Stimulated activated CD8-positive, alpha-beta memory T cell treated with anti-CD3 and anti-CD28 coated beads, Interleukin-7, amount 100 ng/mL, for 24 hours (primary cell): ENCODE results near the gene DICER1.
A peak's percentile ranks its signal among the peaks of the same experiment; 100 is the strongest.
"Not testable (repeated sequence)": the region's sequence is repeated elsewhere in the genome, so short reads cannot be mapped to it uniquely, and the experiment has no call there.

Experiments used
- DNase-seq: peaks from one replicate; pipeline ENCODE4 v3.0.0-alpha.2; 2020; ENCODE audit warnings: low read depth

Gene DICER1, protein sequence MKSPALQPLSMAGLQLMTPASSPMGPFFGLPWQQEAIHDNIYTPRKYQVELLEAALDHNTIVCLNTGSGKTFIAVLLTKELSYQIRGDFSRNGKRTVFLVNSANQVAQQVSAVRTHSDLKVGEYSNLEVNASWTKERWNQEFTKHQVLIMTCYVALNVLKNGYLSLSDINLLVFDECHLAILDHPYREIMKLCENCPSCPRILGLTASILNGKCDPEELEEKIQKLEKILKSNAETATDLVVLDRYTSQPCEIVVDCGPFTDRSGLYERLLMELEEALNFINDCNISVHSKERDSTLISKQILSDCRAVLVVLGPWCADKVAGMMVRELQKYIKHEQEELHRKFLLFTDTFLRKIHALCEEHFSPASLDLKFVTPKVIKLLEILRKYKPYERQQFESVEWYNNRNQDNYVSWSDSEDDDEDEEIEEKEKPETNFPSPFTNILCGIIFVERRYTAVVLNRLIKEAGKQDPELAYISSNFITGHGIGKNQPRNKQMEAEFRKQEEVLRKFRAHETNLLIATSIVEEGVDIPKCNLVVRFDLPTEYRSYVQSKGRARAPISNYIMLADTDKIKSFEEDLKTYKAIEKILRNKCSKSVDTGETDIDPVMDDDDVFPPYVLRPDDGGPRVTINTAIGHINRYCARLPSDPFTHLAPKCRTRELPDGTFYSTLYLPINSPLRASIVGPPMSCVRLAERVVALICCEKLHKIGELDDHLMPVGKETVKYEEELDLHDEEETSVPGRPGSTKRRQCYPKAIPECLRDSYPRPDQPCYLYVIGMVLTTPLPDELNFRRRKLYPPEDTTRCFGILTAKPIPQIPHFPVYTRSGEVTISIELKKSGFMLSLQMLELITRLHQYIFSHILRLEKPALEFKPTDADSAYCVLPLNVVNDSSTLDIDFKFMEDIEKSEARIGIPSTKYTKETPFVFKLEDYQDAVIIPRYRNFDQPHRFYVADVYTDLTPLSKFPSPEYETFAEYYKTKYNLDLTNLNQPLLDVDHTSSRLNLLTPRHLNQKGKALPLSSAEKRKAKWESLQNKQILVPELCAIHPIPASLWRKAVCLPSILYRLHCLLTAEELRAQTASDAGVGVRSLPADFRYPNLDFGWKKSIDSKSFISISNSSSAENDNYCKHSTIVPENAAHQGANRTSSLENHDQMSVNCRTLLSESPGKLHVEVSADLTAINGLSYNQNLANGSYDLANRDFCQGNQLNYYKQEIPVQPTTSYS (N-terminal part only)

GRCh38 chr14:95157327-95158189 is at the start of gene DICER1:
Gene DICER1 (minus strand): TSS chr14:95157529. CDS start chr14:95133458, 24,071 bp downstream.
- peak; percentile 94 for DNase-seq

DNA sequence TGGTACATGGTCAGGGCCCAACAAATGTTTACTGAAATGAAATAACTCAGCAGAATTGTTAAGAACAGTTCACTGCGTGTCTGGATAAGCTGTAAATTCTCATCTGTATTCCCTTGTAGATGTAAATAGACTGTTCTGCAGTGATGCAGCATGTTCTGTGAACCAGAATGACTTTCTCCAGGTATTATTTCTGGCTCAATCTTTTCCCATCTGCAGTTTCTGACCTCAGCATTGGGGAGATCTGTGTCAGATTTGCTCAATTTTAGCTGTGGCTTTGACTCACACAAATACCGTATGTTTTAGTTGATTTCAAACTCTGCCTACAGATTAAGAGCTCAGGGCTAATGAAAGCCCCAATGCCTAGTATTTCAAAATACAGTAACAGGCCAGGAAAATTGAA is 49.2 kb upstream of the DICER1 start:
- DNase-seq = no peak

DNA sequence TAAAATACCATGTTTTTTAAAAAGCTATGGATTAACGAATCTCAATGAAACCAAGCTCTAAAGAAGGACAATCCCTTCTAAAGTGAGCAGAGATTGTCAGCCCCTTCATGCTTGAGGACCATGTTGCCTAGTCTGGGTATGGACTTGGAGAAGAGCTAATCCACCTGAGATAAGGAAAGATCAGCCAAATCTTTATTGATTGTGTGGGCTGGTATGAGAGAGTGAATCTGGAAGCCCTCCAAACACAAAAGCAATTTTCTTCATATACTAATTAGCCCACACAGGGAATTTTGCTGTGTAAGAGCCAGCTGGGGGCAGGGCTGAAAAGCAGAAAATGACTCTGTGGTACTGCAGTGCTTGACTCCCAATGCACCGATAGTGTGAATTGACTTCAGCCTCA is 47.4 kb upstream of the DICER1 start:
- DNase-seq = no peak

DNA sequence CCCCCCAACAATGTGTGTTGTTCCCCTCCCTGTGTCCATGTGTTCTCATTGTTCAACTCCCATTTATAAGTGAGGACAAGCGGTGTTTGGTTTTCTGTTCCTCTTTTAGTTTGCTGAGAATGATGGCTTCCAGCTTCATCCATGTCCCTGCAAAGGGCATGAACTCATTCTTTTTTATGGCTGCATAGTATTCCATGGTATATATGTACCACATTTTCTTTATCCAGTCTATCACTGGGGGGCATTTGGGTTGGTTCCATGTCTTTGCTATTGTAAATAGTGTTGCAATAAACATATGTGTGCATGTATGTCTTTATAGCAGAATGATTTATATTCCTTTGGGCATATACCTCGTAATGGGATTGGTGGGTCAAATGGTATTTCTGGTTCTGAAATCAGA is 44.4 kb upstream of the DICER1 start:
- DNase-seq = not testable (repeated sequence)

DNA sequence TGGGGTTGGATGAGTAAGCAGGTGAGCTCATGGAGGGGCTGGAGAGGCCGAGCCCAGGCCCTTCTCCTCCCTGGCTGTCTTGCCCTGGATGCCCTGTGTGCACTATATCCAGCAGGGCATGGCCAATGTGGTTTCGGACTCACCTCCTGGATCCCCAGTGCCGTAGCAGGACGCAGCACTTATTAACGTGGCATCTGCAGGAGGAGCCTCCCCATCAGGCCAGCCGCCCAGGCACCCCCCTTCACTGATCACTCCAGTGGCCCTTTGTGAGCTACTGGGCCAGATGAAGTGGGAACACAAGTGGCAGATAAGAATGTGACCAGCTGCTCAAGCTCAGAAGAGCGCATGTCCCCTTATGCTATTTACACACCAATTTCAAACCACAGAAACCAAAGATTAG is 43.1 kb upstream of the DICER1 start:
- no peak for DNase-seq

GRCh38 chr14:95199298-95199983 is 42.1 kb upstream of the DICER1 start:
- no peak for DNase-seq

DNA sequence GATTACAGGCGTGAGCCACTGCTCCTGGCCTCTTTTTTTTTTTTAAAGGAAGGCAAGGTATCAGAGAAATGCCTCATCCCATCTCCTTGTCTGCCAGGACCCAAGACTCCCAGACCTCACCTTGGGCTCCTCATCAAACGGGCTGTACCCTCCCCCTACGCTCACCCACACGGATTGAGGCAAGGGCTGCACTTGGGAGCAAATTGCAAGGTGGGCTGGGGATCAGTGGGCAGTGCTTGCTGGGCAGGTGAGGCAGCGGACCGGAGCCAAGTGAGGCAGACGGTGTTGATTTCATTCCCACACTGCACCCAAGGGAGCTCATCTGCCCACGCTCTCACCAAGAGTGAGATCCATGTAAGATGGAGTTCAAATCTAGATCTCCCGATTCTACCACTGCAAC is 41.0 kb upstream of the DICER1 start:
- DNase-seq = no peak

DNA sequence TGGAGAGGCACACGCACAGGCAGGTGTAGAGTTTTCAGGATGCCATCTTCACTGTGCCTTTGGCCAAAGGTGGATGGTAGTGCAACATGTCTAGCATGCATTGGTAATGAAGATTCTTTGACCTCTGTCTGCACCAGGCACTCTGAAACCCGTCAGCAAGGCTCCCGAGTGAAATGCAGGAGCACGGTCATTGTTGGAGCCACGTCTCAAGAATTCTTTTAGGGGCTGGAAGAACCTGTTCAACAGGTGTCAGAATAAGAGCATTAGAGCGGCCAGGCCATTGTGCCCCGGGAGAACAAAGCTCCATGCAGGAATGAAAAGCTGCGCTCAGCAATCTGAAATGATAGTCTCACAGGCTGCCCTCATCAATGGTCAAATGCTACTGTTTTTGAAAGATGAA is 40.2 kb upstream of the DICER1 start:
- DNase-seq = no peak

GRCh38 chr14:95196826-95197545 is 39.7 kb upstream of the DICER1 start:
- no peak for DNase-seq

GRCh38 chr14:95196268-95196667 is 38.9 kb upstream of the DICER1 start:
- DNase-seq = no peak

- DNase-seq = no peak
Observed at GRCh38 chr14:95195031-95195430, 37.7 kb upstream of the DICER1 start.

- no peak for DNase-seq
Observed at GRCh38 chr14:95193081-95193480, 35.8 kb upstream of the DICER1 start.

- no peak for DNase-seq
Observed at GRCh38 chr14:95192311-95192710, 35.0 kb upstream of the DICER1 start.

GRCh38 chr14:95191445-95192199 is 34.3 kb upstream of the DICER1 start:
- no peak for DNase-seq

- no peak for DNase-seq
Observed at GRCh38 chr14:95190857-95191256, 33.5 kb upstream of the DICER1 start.

- DNase-seq = no peak
Observed at GRCh38 chr14:95190346-95190840, 33.1 kb upstream of the DICER1 start.

- DNase-seq = no peak
Observed at GRCh38 chr14:95189367-95190132, 32.2 kb upstream of the DICER1 start.

DNA sequence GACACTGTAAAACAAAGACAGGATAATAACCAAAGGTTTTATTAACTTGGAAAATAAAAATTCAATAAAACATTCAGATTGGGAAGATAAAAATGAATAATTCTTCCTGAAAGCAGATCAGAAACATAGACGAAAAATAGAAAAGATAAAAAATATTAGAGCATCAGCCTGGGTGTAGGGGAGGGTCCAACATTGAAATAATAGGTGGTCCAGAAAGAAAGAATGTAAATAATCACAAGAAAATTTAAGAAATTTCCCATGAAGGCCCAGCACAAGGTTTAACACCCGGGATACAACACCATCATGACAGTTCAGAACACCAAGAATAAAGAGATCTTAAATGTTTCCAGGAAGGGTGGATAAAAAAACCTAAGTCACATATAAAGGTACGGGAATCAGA is 31.1 kb upstream of the DICER1 start:
- no peak for DNase-seq
